Thyroid gland (tissue), 4 donors: ENCODE results near the gene TMEM38A. TPM values are rescaled to one million over a fixed set of nuclear protein-coding genes. Genes with fewer than 3 reads are reported as not detected.
"Not testable (repeated sequence)": the region's sequence is repeated elsewhere in the genome, so short reads cannot be mapped to it uniquely, and the experiment has no call there.

Experiments
- DNase-seq, 2 donors: peaks; one replicate each; pipeline ENCODE4 v3.0.0-alpha.2; 2019
- H3K27ac ChIP-seq, 3 donors: fragments of 200-600 bp; sonication (generic); 1 replicate in 2 of 3; 2 replicates in 1 of 3; pipeline ENCODE4 v1.5.1; 2016 to 2019; ENCODE audit warnings: mild to moderate bottlenecking in 1 of 3, moderate library complexity in 1 of 3
- H3K27me3 ChIP-seq: fragments of 200-600 bp; sonication (generic); one replicate; pipeline ENCODE4 v1.5.1; 2019
- H3K36me3 ChIP-seq, 2 donors: fragments of 200-600 bp; sonication (generic); one replicate each; pipeline ENCODE4 v1.5.1; 2016 to 2019
- H3K4me1 ChIP-seq, 2 donors: fragments of 200-600 bp; sonication (generic); one replicate each; pipeline ENCODE4 v1.5.1; 2017 to 2019
- H3K4me3 ChIP-seq, 3 donors: fragments of 200-600 bp; sonication (generic); replicated peaks in 1 of 3; 1 replicate in 2 of 3; 2 replicates in 1 of 3; pipeline ENCODE4 v1.5.1; 2016; ENCODE audit warnings: mild to moderate bottlenecking in 1 of 3
- H3K9me3 ChIP-seq: fragments of 200-600 bp; sonication (generic); one replicate; pipeline ENCODE4 v1.5.1; 2017
- CTCF ChIP-seq, 6 experiments: fragments of 200-600 bp in 3 of 6; fragments of 450-650 bp in 3 of 6; sonication (generic) in 3 of 6; IDR thresholded peaks; one replicate each; pipeline ENCODE4 v1.5.1; 2016 to 2019; ENCODE audit warnings: antibody characterized with exemption in 6 of 6, mild to moderate bottlenecking in 2 of 6, inconsistent platforms in 1 of 6, moderate library complexity in 1 of 6
- POLR2A ChIP-seq, 2 donors: fragments of 450-650 bp; IDR thresholded peaks; one replicate each; pipeline ENCODE4 v1.6.1; 2017; ENCODE audit warnings: antibody characterized with exemption in 2 of 2, mild to moderate bottlenecking in 2 of 2, moderate library complexity in 1 of 2
- WGBS, 2 donors: methylation state at CpG; one replicate each; pipeline ENCODE4 v1.1.5; 2017; 5-methylcytosine and 5-hydroxymethylcytosine counted together
- intact Hi-C: fragments of 100-400 bp; cut with DNase I; formaldehyde crosslinking; loops from one replicate; pipeline ENCODE4 v1.15.1; 2023
- total RNA-seq, 4 donors: library from RNA; depleted of rRNA; stranded (reverse); fragments of >200 nt; gene quantifications; one replicate each; pipeline ENCODE4 v1.2.3, GENCODE V29; 2016

TMEM38A gene
- total RNA-seq, 4 donors from 2014 or later: 3.2 to 7.8 (median 5.6) TPM

- no peak for DNase-seq
- Histone ChIP-seq H3K9me3 (no peaks in the 10 kb centered on the region), H3K4me3 (no peak overlapping the region), H3K27me3 (no peaks in the 10 kb centered on the region), H3K27ac (no peak overlapping the region), H3K4me1 (no peaks in the 10 kb centered on the region), H3K36me3 (peaks cover 45 to 53% of the 10 kb centered on the region in 2 donors)
- 98 to 99% methylated on average over 10 of the region's 10 CpGs for WGBS, 2 donors
- TF ChIP-seq POLR2A (IDR thresholded peaks at IDR 0.05): no peak
- TF ChIP-seq CTCF (IDR thresholded peaks at IDR 0.05): no peak
- intact Hi-C loops: no loop called here
Observed at GRCh38 chr19:16641695-16642094, 19.2 kb upstream of the TMEM38A start.

DNA sequence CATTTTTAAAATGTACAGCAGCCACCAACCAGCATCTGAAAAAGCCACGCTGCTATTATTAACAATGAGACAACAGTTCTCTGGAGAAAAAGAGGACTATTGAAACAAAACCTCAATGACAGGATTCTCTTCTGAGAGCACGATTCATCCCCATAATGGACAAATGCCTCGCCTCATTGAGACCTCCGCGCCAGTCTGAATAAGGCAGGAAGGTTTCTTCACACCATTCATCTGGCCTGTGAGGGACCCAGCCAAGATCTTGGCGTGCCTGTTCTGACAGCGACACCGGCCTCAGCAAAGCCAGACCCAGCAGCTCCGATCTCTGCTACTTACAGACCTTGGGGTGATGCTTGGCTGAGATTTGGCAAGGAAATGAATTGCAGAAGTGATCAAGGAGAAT is 15.8 kb upstream of the TMEM38A start:
- Histone ChIP-seq H3K36me3 (peaks cover 50 to 54% of the 10 kb centered on the region in 2 donors), H3K4me3 (no peak overlapping the region), H3K4me1 (no peaks in the 10 kb centered on the region), H3K27ac (no peak overlapping the region), H3K27me3 (no peaks in the 10 kb centered on the region), H3K9me3 (no peaks in the 10 kb centered on the region)
- intact Hi-C loops: no loop called here
- no peak for DNase-seq
- TF ChIP-seq POLR2A (IDR thresholded peaks at IDR 0.05) (no peak), CTCF (IDR thresholded peaks at IDR 0.05) (no peak)
- 96 to 98% methylated on average over 6 to 9 of the region's 9 CpGs for WGBS, 2 donors

DNA sequence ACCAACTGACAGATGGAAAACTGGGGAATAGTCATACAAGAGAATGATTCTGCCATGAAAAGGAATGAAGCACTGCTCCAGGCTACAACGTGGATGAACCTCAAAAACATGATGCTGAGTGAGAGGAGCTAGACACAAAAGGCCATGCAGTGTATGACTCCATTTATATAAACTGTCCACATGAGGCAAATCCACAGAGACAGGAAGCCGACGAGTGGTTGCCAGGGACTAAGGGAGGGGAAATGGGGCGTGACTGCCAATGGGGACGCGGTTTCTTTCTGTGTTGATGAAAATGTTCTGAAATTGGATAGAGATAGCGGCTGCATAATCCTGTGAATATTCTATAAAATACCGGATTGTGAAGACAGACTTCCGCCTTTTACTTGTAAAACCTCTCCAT is 11.2 kb upstream of the TMEM38A start:
- peak; percentile 15 to 21 for DNase-seq
- WGBS, 2 donors: 61 to 70% methylated on average over 9 of the region's 9 CpGs
- Histone ChIP-seq H3K27me3 (no peaks in the 10 kb centered on the region), H3K4me1 (no peaks in the 10 kb centered on the region), H3K4me3 (no peak overlapping the region), H3K36me3 (peaks cover 52% of the 10 kb centered on the region in 2 donors), H3K27ac (no peak overlapping the region), H3K9me3 (no peaks in the 10 kb centered on the region)
- intact Hi-C loops: no loop called here
- TF ChIP-seq CTCF (IDR thresholded peaks at IDR 0.05) (no peak), POLR2A (IDR thresholded peaks at IDR 0.05) (no peak)

GRCh38 chr19:16650821-16651220 is 10.1 kb upstream of the TMEM38A start:
- DNase-seq: no peak
- 90 to 93% methylated on average over 2 of the region's 2 CpGs for WGBS, 2 donors
- no peaks in the 10 kb centered on the region for H3K4me1 ChIP-seq
- H3K9me3 ChIP-seq: no peaks in the 10 kb centered on the region
- H3K36me3 ChIP-seq: peaks cover 45 to 53% of the 10 kb centered on the region in 2 donors
- intact Hi-C loops: no loop called here
- no peak for TF ChIP-seq POLR2A (IDR thresholded peaks at IDR 0.05)
- no peak for TF ChIP-seq CTCF (IDR thresholded peaks at IDR 0.05)
- no peak overlapping the region for H3K27ac ChIP-seq
- no peaks in the 10 kb centered on the region for H3K27me3 ChIP-seq
- H3K4me3 ChIP-seq: no peak overlapping the region

DNA sequence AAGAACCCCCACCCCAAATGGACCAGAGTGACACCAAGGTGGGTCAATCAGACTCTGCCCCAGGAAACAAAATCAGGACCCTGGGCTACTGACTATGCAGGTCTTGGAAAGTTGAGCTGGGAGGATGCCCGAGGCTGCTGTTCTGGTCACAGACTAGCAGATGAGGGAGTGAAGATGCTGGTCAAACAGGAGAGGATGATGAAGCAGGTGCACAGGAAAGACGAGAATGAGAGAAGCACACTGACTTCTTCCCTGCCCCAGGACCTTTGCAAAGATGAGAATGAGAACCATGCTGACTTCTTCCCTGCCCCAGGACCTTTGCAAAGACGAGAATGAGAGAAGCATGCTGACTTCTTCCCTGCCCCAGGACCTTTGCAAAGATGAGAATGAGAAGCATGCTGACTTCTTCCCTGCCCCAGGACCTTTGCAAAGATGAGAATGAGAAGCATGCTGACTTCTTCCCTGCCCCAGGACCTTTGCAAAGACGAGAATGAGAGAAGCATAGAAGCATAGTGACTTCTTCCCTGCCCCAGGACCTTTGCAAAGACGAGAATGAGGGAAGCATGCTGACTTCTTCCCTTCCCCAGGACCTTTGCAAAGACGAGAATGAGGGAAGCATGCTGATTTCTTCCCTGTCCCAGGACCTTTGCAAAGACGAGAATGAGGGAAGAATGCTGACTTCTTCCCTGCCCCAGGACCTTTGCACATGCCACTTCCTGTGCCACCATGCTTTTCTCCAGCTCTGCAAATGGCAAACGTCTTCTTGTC is 9.3 kb upstream of the TMEM38A start:
- H3K4me1 ChIP-seq, H3K9me3 ChIP-seq, DNase-seq, H3K4me3 ChIP-seq, intact Hi-C loops, H3K27ac ChIP-seq, H3K27me3 ChIP-seq: not testable (repeated sequence)
- H3K36me3 ChIP-seq: peaks cover 40 to 54% of the 10 kb centered on the region in 2 donors
- WGBS, 2 donors: 94 to 97% methylated on average over 8 of the region's 8 CpGs
